A549 (cell line): Measurements from ENCODE around the gene AMOT.

Source experiments
- MAFK ChIP-seq: fragments of 450-650 bp; IDR thresholded peaks from 2 replicates; pipeline ENCODE4 v1.6.1; 2014; ENCODE audit not compliant: partially characterized antibody
- TF ChIP-seq, protein P1 (sequence below): fragments of >200 bp; sonication (Bioruptor Twin); formaldehyde crosslinking; IDR thresholded peaks from 3 replicates; pipeline ENCODE4 v1.5.1; 2016

GRCh38 chrX:112849016-112849415 is 8.4 kb upstream of the AMOT start:
- TF ChIP-seq, protein P1, sequence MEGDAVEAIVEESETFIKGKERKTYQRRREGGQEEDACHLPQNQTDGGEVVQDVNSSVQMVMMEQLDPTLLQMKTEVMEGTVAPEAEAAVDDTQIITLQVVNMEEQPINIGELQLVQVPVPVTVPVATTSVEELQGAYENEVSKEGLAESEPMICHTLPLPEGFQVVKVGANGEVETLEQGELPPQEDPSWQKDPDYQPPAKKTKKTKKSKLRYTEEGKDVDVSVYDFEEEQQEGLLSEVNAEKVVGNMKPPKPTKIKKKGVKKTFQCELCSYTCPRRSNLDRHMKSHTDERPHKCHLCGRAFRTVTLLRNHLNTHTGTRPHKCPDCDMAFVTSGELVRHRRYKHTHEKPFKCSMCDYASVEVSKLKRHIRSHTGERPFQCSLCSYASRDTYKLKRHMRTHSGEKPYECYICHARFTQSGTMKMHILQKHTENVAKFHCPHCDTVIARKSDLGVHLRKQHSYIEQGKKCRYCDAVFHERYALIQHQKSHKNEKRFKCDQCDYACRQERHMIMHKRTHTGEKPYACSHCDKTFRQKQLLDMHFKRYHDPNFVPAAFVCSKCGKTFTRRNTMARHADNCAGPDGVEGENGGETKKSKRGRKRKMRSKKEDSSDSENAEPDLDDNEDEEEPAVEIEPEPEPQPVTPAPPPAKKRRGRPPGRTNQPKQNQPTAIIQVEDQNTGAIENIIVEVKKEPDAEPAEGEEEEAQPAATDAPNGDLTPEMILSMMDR = no peak
- no peak for TF ChIP-seq MAFK
